HUDEP-2 (cell line): Measurements from ENCODE around the gene SFI1.
A peak's percentile ranks its signal among the peaks of the same experiment; 100 is the strongest.
"Not testable (repeated sequence)": the region's sequence is repeated elsewhere in the genome, so short reads cannot be mapped to it uniquely, and the experiment has no call there.

ENCODE experiments used
- DNase-seq, 76 experiments: peaks; one replicate each; lab custom pipeline; 2025; ENCODE audit not compliant: unreplicated experiment in 76 of 76; lab: John Stamatoyannopoulos, UW

Gene SFI1

DNA sequence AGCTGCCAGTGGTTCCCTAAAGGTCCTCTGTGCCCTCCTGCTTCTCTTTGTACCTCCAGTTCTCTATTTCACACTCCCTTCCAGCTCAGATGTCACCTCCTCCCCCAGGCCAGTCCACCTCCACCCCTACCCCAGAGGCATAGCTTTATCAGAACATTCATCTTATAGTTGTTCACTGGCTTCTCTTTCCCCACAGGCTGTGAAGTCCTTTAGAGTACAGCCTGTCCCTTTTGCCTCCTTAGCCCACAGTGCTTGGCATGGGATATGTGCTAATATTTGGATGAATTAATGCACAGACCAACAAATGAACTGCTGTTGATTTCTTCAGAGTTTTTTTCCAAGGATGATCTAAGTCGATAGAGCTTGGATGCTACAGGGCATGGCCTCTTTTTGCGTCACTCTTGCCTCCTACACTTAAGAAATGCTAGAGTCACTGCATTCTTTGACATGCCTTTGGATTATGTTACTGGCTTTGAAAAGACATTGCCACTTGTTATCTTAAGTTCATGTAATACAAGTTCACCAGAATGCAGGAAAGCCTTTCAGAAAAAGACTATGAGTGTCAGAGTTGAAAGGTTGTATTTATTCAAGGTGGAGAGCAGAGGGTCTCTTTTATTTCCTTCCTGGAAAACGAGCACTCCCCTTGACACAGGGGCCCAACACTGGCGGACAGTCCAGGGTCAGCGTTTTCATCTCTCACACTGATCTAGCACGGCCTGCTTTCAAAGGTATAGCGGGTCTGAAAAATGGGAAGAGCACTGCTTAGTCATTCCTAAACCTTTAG is 90.0 kb downstream of the SFI1 start:
- peak in 46 of 76 experiments; percentile 4 to 67 (median 33) for DNase-seq

DNA sequence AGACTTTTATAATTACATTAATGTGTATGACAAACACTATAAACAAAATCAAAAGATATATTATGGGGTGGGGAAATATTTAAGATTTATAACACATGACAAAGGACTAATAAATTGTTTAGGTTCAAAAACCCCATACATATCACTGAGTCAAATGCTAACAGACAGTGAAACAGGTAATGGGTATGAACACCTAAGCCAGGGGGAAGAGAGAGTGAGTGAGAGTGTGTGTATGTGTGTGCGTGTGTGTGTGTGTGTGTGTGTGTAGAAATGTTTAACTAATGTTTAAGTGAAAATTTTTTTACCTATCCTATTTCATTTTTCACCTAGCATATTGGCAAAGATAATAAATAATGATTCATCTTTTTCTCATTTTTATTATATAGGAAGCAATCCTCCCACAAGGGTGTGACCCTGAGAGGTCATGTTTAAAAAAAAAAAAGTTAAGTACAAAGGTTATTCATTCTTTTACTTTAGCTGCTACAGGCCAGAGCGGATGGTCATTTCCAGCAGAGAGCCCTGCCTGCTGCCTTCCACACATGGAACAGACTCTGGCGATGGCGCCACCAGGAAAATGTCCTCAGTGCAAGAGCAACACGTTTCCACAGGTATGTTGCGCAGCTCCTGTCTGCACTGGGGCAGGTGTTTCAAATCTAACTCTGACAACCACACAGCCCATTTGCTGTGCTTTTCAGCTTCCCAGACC is 92.8 kb downstream of the SFI1 start:
- DNase-seq = no peak

GRCh38 chr22:31590161-31590560 is 93.8 kb downstream of the SFI1 start:
- not testable (repeated sequence) for DNase-seq

GRCh38 chr22:31595271-31595670 is 98.9 kb downstream of the SFI1 start:
- DNase-seq = no peak

DNA sequence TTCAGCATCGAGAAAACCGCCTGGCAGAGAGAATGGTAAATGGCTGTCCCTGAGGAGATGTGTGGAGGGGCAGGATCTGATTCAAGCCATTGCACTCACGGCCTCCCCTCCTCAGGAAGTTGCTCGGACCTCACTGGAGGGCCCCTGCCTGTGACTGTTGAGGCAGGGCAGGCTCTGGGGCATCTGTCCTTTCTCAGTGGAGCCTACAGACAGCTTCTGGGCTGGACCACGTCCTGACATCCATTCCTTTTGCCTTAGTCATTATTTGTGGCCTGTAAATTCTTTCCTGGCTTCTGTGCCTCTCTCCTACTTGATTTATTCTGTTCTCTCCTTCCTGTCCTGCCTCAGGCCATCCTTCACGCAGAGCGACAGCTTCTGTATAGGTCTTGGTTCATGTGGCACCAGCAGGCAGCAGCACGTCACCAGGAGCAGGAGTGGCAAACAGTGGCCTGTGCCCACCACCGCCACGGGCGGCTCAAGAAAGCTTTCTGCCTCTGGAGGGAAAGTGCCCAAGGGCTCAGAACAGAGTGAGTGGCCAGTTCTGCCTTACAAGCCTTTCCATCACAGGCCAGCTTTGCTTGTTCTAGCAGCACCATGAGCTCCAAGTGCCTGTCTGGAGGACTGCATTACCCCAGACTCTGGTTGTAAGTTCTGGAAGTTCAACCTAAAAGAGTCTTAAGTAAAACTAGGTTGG is 106.1 kb downstream of the SFI1 start:
- no peak for DNase-seq

DNA sequence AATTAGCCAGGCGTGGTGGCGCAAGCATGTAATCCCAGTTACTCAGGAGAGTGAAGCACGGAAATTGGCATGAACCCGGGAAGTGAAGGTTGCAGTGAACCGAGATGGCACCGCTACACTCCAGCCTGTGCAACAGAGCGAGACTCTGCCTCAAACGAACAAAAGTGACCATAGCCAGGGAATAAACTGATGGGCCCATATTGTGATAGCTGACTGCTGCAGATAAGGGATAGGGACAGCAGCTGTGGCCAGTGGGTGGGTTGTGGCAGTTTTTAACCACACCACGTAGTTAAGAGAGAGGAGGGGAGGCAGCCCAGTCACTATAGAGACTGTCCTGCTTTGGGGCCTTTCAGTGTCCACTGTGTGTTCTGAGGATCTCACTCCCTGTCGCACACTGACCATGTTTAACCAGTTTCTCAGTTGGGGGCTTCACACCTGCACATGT is 106.8 kb downstream of the SFI1 start:
- peak in 67 of 76 experiments; percentile 22 to 84 (median 49) for DNase-seq

DNA sequence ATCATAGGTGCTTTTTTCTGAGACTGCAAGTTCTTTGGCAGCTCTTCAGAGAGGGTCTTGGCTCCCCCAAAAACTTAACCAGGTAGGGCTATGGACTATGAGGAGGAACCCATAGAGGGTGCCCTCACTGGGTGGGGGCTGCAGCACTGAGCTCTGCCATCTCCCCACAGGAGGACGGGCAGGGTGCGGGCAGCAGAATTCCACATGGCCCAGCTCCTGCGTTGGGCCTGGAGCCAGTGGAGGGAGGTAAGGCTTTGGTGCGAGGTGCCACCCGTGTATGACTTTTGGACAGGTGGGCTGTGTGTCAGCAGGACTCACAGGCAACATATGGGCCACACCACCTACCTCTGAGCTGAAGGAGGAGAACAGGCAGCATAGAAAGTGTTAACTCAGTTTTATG is 107.2 kb downstream of the SFI1 start:
- DNase-seq = no peak

- no peak for DNase-seq
Observed at GRCh38 chr22:31604137-31604705, 107.9 kb downstream of the SFI1 start.

DNA sequence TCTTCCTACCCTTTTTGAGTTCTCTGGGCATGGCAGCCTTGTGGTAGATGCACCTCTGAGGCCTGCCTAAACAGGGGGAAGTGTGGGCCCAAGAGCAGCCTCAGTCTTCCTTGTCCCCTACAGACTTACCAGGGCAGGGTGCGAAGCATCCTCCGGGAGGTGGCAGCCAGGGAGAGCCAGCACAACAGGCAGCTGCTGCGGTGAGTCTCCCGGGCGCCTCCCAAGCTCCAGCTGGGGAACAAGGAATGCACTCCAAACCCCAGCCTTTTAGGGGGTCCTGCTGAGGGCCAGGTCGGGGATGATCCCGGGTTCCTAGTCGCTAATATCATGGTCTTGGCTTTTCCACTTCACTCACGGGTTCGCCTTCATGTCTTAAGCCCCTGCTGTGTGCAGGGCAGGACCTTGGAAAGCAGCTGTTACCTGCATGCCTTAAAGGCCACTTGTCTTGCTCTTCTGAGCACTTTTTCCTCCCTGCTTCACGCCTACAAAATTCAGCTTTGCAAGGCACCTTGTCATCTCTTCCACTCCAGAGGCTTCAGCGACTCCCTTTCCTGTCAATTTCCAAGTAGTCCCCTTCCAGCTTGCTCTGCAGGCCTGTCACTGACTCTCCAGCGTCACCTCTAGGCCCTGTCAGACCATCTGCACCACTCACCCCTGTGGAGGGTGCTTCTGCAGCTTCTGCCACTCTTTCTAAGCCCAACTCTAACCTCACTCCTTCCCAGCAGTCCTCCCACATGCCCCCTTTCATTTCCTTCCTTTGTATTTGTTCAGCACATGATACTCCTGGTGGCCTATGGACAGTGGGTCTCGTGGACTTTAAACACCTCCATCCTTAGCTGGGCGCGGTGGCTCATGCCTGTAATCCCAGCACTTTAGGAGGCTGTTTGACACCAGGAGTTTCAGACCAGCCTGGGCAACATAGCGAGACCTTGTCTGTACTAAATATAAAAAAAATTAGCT is 108.7 kb downstream of the SFI1 start:
- DNase-seq = no peak

DNA sequence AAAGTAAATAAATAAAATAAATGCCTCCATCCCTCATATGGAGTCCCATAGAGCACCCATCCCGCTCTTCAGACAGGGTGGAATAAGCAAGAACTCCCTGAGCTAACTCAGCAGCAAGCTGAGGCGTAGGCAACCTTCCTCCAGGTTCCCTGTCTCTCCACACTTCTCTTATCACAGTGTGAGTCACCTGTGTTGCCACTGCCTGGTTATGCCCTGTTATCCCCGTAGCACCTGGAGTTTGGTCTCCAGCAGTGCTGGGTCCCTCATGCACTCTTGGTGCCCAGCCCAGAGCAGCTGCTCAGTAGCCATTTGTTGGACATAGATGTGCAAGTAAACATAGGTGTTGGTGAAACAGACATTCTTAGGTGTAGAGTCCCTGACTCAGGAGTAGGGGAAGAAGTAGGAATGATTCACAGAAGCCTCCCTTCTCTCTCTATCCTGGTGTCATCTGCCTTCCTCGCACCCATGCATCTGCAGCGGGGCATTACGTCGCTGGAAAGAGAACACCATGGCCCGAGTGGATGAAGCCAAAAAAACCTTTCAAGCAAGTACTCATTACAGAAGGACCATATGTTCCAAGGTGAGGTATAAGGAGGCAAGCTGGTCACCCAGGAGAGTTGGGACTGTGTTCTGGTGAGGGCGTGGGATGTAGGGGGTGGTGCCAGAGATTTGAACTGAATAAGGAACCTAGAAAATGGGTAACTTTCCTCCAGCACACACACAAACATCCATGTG is 109.7 kb downstream of the SFI1 start:
- DNase-seq = no peak

DNA sequence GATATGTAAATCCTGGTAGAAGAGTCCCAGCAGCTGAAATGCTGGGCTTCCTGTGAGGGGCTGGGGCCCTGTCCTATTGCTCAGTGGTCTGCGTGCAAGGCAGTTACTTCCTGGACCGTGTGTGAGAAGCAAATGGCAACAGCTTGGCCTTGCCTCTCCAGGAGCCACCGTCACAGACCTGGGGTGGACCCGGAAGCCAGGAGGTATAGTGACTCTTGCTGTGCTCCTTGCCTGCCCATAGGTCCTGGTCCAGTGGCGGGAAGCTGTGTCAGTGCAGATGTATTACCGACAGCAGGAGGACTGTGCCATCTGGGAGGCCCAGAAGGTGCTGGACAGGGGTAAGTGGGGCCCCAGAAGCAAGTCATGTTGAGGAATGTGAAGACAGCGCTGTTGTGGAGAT is 111.4 kb downstream of the SFI1 start:
- DNase-seq = no peak

- no peak for DNase-seq
Observed at GRCh38 chr22:31609716-31610115, 113.4 kb downstream of the SFI1 start.

DNA sequence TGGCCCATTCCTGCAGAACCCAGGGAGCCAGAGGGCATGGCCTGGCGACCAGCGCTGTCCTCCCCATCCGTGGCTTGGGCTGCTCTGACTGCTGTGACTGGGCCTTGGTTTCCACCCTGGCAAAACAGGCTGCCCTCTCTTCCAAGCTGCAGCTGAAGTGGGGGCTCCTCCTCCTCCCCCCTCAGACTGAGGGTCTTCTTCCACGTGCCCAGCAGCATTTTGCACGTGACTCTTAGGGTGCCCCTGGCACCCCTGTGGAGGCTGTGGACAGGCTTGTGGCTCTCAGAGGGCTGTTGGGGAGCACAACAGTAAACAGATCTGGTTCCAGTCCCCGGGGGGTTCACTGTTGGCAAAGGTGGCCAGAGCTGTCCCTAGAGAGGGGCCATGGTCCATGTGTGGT is 114.3 kb downstream of the SFI1 start:
- DNase-seq = no peak

- peak in 1 of 76 experiments; percentile 28 for DNase-seq
Observed at GRCh38 chr22:31611061-31611760, 114.9 kb downstream of the SFI1 start.

DNA sequence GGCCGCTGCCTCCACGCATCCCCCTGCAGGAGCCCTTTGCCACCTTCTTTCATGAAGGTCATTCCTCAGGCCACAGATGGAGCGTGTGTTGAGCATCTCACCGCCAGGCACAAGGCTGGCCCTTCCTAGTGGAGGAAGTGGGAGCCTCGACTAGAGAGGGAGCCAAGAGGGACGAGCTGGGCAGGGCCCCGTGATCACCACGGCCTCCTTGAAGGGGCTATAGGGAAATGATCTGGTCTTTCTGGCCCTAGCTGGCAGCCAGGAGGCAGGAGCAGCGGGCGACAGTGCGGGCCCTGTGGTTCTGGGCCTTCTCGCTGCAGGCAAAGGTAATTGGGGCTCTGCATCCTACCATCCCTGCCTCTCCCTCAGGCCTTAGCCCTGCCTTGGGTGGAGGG is 116.6 kb downstream of the SFI1 start:
- no peak for DNase-seq

DNA sequence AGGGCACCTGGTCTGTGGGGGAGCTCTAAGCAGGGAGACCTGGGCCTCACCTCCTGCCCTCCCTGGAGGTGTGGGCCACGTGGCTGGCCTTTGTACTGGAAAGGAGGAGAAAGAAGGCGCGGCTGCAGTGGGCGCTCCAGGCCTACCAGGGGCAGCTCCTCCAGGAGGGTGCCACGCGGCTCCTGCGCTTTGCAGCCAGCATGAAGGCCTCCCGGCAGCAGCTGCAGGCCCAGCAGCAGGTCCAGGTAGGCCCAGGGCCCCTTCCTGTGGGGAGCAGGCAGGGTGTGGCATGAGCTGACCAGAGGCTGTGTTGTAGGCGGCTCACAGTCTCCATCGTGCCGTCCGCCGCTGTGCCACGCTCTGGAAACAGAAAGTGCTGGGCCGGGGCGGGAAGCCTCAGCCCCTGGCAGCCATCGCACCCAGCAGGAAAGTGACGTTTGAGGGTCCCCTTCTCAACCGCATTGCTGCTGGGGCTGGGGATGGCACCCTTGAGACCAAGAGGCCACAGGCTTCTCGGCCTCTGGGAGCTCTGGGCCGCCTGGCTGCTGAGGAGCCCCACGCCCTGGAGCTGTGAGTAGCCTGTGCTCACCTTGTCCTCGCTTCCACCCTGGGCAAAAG is 117.1 kb downstream of the SFI1 start:
- no peak for DNase-seq

- DNase-seq = no peak
Observed at GRCh38 chr22:31613904-31614296, 117.6 kb downstream of the SFI1 start.

GRCh38 chr22:31614781-31615490 is 118.6 kb downstream of the SFI1 start:
- no peak for DNase-seq
